ENCODE data around the gene SFI1. TPM values are rescaled to one million over a fixed set of nuclear protein-coding genes. Genes with fewer than 3 reads are reported as not detected.

SFI1 gene
- total RNA-seq, 1 experiment from 2014 or later, result 61.6 TPM

DNA sequence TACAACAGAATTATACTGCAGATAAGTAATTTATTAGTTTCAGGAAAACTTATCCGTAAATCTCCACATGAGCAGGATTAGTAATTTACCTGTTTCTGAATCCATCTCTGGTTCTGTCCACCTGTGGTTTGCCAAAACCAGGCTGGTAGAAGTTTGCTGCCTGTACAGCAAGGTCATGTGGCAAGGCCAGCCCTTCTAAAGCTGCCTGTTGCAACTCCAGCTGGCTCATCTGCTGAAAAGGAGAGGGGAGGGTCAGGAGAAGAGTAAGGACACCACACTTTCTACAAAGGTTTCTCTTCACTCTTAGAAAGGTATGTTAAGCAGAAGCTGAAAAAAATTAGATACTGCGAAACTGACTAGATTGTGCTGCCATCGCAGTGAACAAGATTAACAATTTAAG lies 49.0 kb upstream of the SFI1 start:
- ChIA-PET CTCF (no interaction called here), POLR2A (ENCODE audit: low non-redundant PET) (no interaction called here)
- no peak for TF ChIP-seq CTCF (conservative IDR thresholded peaks at IDR 0.05; ENCODE audit: low read depth, low read length)
- TF ChIP-seq EZH2 (IDR thresholded peaks at IDR 0.05; ENCODE audit: borderline replicate concordance, low read depth, low read length, poor library complexity, severe bottlenecking), result no peak
- intact Hi-C loops (cut with micrococcal nuclease; ENCODE audit: unreplicated experiment), result no loop called here
- H3K36me3 ChIP-seq (ENCODE audit: insufficient read depth, low read length, poor library complexity, severe bottlenecking), result peaks cover 46% of the 10 kb centered on the region
- no peaks in the 10 kb centered on the region for H3K4me1 ChIP-seq (ENCODE audit: insufficient read depth, low read length, poor library complexity, severe bottlenecking)
- H3K9me3 ChIP-seq (ENCODE audit: low read depth, low read length, poor library complexity, severe bottlenecking), result no peaks in the 10 kb centered on the region
- no TSS peak for BruUV-seq (replicated peaks)
- DNase-seq (ENCODE audit: low spot score), result no peak
- H3K27ac ChIP-seq (ENCODE audit: low read depth, low read length, poor library complexity, severe bottlenecking), result no peak overlapping the region
- no peak overlapping the region for H3K4me3 ChIP-seq (ENCODE audit: low read depth, low read length, poor library complexity, severe bottlenecking)
- no peaks in the 10 kb centered on the region for H3K27me3 ChIP-seq (replicated peaks; ENCODE audit: insufficient read depth, low read depth, low read length, poor library complexity)

- no peak for TF ChIP-seq CTCF (conservative IDR thresholded peaks at IDR 0.05; ENCODE audit: low read depth, low read length)
- TF ChIP-seq EZH2 (IDR thresholded peaks at IDR 0.05; ENCODE audit: borderline replicate concordance, low read depth, low read length, poor library complexity, severe bottlenecking), result no peak
- ChIA-PET POLR2A (ENCODE audit: low non-redundant PET) (no interaction called here), CTCF (no interaction called here)
- H3K9me3 ChIP-seq (ENCODE audit: low read depth, low read length, poor library complexity, severe bottlenecking), result no peaks in the 10 kb centered on the region
- no peaks in the 10 kb centered on the region for H3K27me3 ChIP-seq (replicated peaks; ENCODE audit: insufficient read depth, low read depth, low read length, poor library complexity)
- no peak overlapping the region for H3K4me3 ChIP-seq (ENCODE audit: low read depth, low read length, poor library complexity, severe bottlenecking)
- H3K27ac ChIP-seq (ENCODE audit: low read depth, low read length, poor library complexity, severe bottlenecking), result no peak overlapping the region
- no peaks in the 10 kb centered on the region for H3K4me1 ChIP-seq (ENCODE audit: insufficient read depth, low read length, poor library complexity, severe bottlenecking)
- intact Hi-C loops (cut with micrococcal nuclease; ENCODE audit: unreplicated experiment), result no loop called here
- BruUV-seq (replicated peaks), result no TSS peak
- H3K36me3 ChIP-seq (ENCODE audit: insufficient read depth, low read length, poor library complexity, severe bottlenecking), result peaks cover 48% of the 10 kb centered on the region
- no peak for DNase-seq (ENCODE audit: low spot score)
These were observed 48.0 kb upstream of the SFI1 start for GRCh38 chr22:31448382-31448781.

DNA sequence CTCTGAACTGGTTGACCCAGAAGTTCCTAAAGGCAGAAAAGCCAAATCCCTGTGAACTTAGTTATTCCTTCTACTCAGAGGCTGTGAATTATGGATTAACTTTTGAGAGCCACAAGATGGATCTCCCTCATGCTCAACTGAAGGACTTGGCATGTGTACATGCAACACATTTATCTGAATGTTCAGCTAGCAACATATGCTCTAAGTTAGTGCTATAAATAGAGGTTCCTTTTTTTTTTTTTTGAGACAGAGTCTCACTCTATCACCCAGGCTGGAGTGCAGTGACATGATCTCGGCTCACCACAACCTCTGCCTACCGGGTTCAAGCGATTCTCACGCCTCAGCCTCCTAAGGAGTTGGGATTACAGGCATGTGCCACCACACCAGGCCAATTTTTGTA lies 46.8 kb upstream of the SFI1 start:
- intact Hi-C loops (cut with micrococcal nuclease; ENCODE audit: unreplicated experiment), result no loop called here
- no peak for DNase-seq (ENCODE audit: low spot score)
- Histone ChIP-seq H3K27me3 (replicated peaks; ENCODE audit: insufficient read depth, low read depth, low read length, poor library complexity) (no peaks in the 10 kb centered on the region), H3K4me3 (ENCODE audit: low read depth, low read length, poor library complexity, severe bottlenecking) (no peak overlapping the region), H3K9me3 (ENCODE audit: low read depth, low read length, poor library complexity, severe bottlenecking) (no peaks in the 10 kb centered on the region), H3K27ac (ENCODE audit: low read depth, low read length, poor library complexity, severe bottlenecking) (no peak overlapping the region), H3K36me3 (ENCODE audit: insufficient read depth, low read length, poor library complexity, severe bottlenecking) (peaks cover 50% of the 10 kb centered on the region), H3K4me1 (ENCODE audit: insufficient read depth, low read length, poor library complexity, severe bottlenecking) (no peaks in the 10 kb centered on the region)
- ChIA-PET POLR2A (ENCODE audit: low non-redundant PET) (no interaction called here), CTCF (interaction anchor here (0.7 kb wide), 1 partner anchor 10 kb away, joined by 3 read pairs; no protein-coding TSS in a partner anchor)
- no TSS peak for BruUV-seq (replicated peaks)
- TF ChIP-seq CTCF (conservative IDR thresholded peaks at IDR 0.05; ENCODE audit: low read depth, low read length), result no peak
- no peak for TF ChIP-seq EZH2 (IDR thresholded peaks at IDR 0.05; ENCODE audit: borderline replicate concordance, low read depth, low read length, poor library complexity, severe bottlenecking)
